Effector memory CD8-positive, alpha-beta T cell (primary cell): ENCODE data around the gene COG4.

ENCODE experiments used
- ATAC-seq: fragments of 150-1000 bp; cut with Tn5 transposase; replicated peaks from 2 replicates; pipeline ENCODE4 v1.10.0; 2021; ENCODE audit warnings: mild to moderate bottlenecking, moderate library complexity
- DNase-seq, 3 experiments: peaks; one replicate each; pipeline ENCODE4 v3.0.0; 2021
- H3K27ac Mint-ChIP-seq, 2 donors: one replicate each; pipeline ENCODE4 v1.8.0; 2022; ENCODE audit warnings: mild to moderate bottlenecking in 2 of 2, mixed read lengths in 2 of 2, moderate library complexity in 2 of 2
- H3K27me3 Mint-ChIP-seq, 2 donors: one replicate each; pipeline ENCODE4 v1.8.0; 2022; ENCODE audit warnings: mixed read lengths in 2 of 2
- H3K36me3 Mint-ChIP-seq: one replicate; pipeline ENCODE4 v1.8.0; 2022; ENCODE audit warnings: mild to moderate bottlenecking, moderate library complexity, mixed read lengths; ENCODE audit not compliant: insufficient read depth
- H3K4me1 Mint-ChIP-seq, 2 donors: one replicate each; pipeline ENCODE4 v1.8.0; 2022; ENCODE audit warnings: low read depth in 2 of 2, mixed read lengths in 2 of 2
- H3K4me3 Mint-ChIP-seq, 2 donors: one replicate each; pipeline ENCODE4 v1.8.0; 2022; ENCODE audit warnings: mild to moderate bottlenecking in 2 of 2, mixed read lengths in 2 of 2, moderate library complexity in 2 of 2
- H3K9me3 Mint-ChIP-seq, 2 donors: one replicate each; pipeline ENCODE4 v1.8.0; 2022; ENCODE audit warnings: mixed read lengths in 2 of 2

COG4 gene

GRCh38 chr16:70522216-70523075 is 908 bp downstream of the COG4 start:
- H3K36me3 Mint-ChIP-seq = peaks cover 71% of the 10 kb centered on the region
- peaks cover 52 to 60% of the 10 kb centered on the region in 2 donors for H3K4me1 Mint-ChIP-seq
- H3K27ac Mint-ChIP-seq = peak overlapping the region; percentile 99 to 100
- no peaks in the 10 kb centered on the region for H3K27me3 Mint-ChIP-seq
- ATAC-seq = no peak
- peak in 1 of 3 experiments; percentile 16 for DNase-seq
- H3K9me3 Mint-ChIP-seq = no peaks in the 10 kb centered on the region
- peak overlapping the region; percentile 95 to 99 for H3K4me3 Mint-ChIP-seq

- Mint-ChIP-seq H3K9me3 (no peaks in the 10 kb centered on the region), H3K36me3 (peaks cover 69% of the 10 kb centered on the region), H3K4me3 (peak overlapping the region; percentile 95 to 99), H3K27ac (peak overlapping the region; percentile 88 to 100), H3K4me1 (peaks cover 39 to 48% of the 10 kb centered on the region in 2 donors), H3K27me3 (no peaks in the 10 kb centered on the region)
- DNase-seq (peak in 1 of 3 experiments; percentile 19), ATAC-seq (peak; percentile 55)
These were observed 2.6 kb downstream of the COG4 start for GRCh38 chr16:70520612-70521297.

DNA sequence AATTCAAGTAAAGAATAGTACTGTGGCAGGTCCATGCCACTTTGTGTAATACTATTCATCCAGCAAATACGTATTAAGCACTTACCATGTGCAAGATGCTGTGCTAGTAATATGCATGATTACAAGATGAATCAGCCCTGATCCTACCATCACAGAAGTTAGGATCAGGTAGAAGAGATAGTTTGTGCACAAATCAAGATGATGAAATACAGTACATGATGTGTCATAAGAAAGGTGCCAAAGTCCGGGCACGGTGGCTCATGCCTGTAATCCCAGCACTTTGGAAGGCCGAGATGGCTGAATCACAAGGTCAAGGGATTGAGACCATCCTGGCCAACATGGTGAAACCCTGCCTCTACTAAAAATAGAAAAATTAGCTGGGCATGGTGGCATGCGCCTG is 10.9 kb downstream of the COG4 start:
- ATAC-seq = no peak
- DNase-seq = no peak
- H3K27ac Mint-ChIP-seq = no peak overlapping the region
- H3K4me3 Mint-ChIP-seq = no peak overlapping the region
- H3K4me1 Mint-ChIP-seq = peaks cover 6 to 12% of the 10 kb centered on the region in 2 donors
- peaks cover 80% of the 10 kb centered on the region for H3K36me3 Mint-ChIP-seq
- H3K27me3 Mint-ChIP-seq = no peaks in the 10 kb centered on the region
- no peaks in the 10 kb centered on the region for H3K9me3 Mint-ChIP-seq

DNA sequence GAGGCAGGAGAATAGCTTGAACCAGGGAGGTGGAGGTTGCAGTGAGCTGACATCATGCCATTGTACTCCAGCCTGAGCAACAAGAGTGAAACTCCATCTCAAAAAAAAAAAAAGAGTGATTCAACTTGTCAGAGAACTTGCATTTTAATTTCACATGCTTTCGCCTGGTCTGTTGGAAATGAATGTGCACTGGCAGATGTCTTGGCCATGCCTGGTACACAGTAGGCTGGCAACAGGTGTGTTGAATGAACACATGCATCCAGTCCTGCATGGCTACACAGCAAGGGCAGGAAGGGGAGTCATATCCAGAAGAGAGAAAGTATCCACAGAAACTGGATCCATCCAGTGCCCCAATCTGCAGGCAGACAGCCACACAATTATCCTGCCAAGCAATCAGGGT is 11.5 kb downstream of the COG4 start:
- DNase-seq (no peak), ATAC-seq (no peak)
- Mint-ChIP-seq H3K9me3 (no peaks in the 10 kb centered on the region), H3K4me1 (peaks cover 6 to 12% of the 10 kb centered on the region in 2 donors), H3K27ac (no peak overlapping the region), H3K27me3 (no peaks in the 10 kb centered on the region), H3K4me3 (no peak overlapping the region), H3K36me3 (peaks cover 82% of the 10 kb centered on the region)

DNA sequence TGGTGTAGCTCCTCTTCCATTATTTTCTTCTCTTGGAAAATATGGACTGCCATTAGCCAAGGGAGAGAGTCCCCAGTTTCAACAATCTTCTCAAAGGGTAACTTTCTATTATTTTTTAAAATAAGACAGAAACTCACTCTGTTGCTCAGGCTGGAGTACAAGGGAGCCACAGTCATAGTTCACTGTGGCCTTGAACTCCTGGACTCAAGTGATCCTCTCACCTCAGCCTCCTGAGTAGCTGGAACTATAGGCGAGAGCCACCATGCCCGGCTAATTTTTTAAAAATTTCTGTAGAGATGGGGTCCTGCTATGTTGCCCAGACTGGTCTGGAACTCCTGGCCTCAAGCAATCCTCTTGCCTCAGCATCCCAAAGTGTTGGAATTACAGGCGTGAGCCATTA is 13.1 kb downstream of the COG4 start:
- H3K36me3 Mint-ChIP-seq = peaks cover 71% of the 10 kb centered on the region
- no peak overlapping the region for H3K4me3 Mint-ChIP-seq
- H3K4me1 Mint-ChIP-seq = peaks cover 6 to 12% of the 10 kb centered on the region in 2 donors
- no peaks in the 10 kb centered on the region for H3K27me3 Mint-ChIP-seq
- no peaks in the 10 kb centered on the region for H3K9me3 Mint-ChIP-seq
- no peak overlapping the region for H3K27ac Mint-ChIP-seq
- no peak for DNase-seq
- ATAC-seq = no peak

DNA sequence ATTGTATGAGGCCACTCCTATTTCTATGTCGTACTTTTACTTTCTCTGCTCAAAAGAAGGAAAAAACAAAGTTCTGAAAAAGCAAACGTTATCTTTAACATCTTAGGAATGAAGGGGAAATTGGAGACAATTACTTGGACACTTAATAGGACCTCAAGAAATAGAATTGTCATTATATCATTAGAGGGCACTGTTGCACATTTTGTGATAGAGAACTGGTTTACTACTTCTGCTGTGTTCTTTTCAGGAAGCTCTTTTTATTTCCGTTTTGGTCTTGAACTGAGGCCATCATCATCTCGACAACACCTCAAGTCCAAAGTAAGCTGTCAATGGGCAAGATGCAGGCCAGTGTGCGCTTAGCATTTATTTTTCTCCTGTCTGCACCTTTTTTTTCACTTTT is 14.6 kb downstream of the COG4 start:
- DNase-seq = no peak
- Mint-ChIP-seq H3K27ac (peak overlapping the region; percentile 59 to 81), H3K4me3 (peak overlapping the region in 1 of 2 donors; percentile 27), H3K36me3 (peaks cover 57% of the 10 kb centered on the region), H3K4me1 (peaks cover 6 to 12% of the 10 kb centered on the region in 2 donors), H3K9me3 (no peaks in the 10 kb centered on the region), H3K27me3 (no peaks in the 10 kb centered on the region)
- ATAC-seq = peak; percentile 62

- DNase-seq (no peak), ATAC-seq (no peak)
These were observed 26.8 kb downstream of the COG4 start for GRCh38 chr16:70496513-70496912.

GRCh38 chr16:70495425-70496182 is 27.8 kb downstream of the COG4 start:
- H3K9me3 Mint-ChIP-seq = no peaks in the 10 kb centered on the region
- no peak overlapping the region for H3K27ac Mint-ChIP-seq
- peaks cover 0 to 4% of the 10 kb centered on the region in 2 donors for H3K4me1 Mint-ChIP-seq
- H3K36me3 Mint-ChIP-seq = peaks cover 67% of the 10 kb centered on the region
- H3K4me3 Mint-ChIP-seq = no peak overlapping the region
- H3K27me3 Mint-ChIP-seq = no peaks in the 10 kb centered on the region
- no peak for ATAC-seq
- no peak for DNase-seq

More at GRCh38 chr16:70496513-70496912, 26.8 kb downstream of the COG4 start:
- H3K9me3 Mint-ChIP-seq = no peaks in the 10 kb centered on the region
- H3K27ac Mint-ChIP-seq = no peak overlapping the region
- no peak overlapping the region for H3K4me3 Mint-ChIP-seq
- H3K4me1 Mint-ChIP-seq = peaks cover 0 to 4% of the 10 kb centered on the region in 2 donors
- peaks cover 69% of the 10 kb centered on the region for H3K36me3 Mint-ChIP-seq
- H3K27me3 Mint-ChIP-seq = no peaks in the 10 kb centered on the region

DNA sequence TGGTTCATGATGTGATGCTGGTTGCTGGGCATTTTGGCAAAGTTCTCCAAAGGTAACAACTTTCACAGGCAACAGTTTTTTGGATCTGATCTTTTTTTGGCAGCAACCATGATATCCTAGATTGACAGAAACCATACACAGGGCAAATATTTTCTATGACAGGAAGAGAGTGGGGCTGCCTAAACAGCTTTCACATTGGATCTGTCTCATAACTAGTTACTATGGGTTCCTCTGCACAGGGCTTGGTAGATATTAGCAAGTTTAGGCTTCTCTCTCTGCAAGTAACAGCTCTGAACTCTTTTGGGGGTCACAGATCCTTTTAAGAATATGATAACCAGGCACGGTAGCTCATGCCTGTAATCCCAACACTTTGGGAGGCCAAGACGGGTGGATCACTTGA is 28.6 kb downstream of the COG4 start:
- Mint-ChIP-seq H3K27me3 (no peaks in the 10 kb centered on the region), H3K9me3 (no peaks in the 10 kb centered on the region), H3K4me3 (no peak overlapping the region), H3K27ac (peak overlapping the region in 1 of 2 donors; percentile 49), H3K4me1 (peaks cover 0 to 4% of the 10 kb centered on the region in 2 donors), H3K36me3 (peaks cover 64% of the 10 kb centered on the region)
- DNase-seq (no peak), ATAC-seq (no peak)

DNA sequence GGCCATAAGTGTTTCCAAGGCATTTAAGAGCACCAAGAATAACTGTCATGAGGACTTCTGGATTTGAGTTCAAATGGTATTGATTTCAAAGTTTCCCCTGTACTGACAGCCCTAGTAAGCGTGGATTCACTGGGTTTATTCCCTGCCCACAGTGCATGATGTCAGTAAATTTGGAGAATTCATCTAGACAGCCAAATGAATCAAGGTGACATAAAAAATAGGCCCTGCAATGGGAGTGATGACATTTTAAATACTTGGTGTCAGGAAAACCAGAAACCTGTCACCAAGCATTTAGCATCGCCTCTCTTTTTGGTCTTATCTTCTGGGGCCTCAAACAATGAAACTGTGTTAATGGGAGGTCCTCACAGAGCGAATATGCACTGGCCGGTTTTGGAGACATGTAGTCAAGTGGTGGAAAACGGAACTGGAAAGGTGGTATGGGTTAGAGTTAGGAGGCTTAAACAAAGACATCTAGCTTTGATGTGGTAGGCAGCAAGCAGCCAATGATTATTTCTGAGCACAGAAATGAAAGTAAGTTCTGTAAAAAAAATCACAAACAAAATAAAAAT is 29.1 kb downstream of the COG4 start:
- H3K4me1 Mint-ChIP-seq = peaks cover 0 to 4% of the 10 kb centered on the region in 2 donors
- H3K9me3 Mint-ChIP-seq = no peaks in the 10 kb centered on the region
- ATAC-seq (no peak), DNase-seq (no peak)
- H3K27ac Mint-ChIP-seq = peak overlapping the region in 1 of 2 donors; percentile 49
- peaks cover 65% of the 10 kb centered on the region for H3K36me3 Mint-ChIP-seq
- H3K27me3 Mint-ChIP-seq = no peaks in the 10 kb centered on the region
- H3K4me3 Mint-ChIP-seq = no peak overlapping the region

DNA sequence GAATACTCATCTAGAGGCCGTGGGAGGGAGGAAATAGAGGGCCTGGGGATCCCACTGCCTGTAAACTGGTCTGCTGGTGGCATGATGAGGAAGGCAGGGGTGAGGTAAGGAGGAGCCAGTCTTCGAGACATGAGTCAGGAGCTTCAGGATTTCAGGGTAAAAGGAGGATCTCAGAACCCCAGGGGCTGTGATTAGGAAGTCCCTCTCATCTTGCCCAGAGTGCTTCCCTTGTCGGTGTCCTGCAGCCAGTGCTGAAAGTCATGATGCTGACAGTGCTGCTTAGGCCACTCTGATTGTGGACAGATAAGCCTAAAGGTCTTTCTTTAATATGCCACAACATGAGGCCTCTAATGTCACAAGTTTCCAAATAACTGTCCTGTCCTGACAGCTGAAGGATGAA is 29.6 kb downstream of the COG4 start:
- H3K27ac Mint-ChIP-seq = peak overlapping the region; percentile 49
- DNase-seq = no peak

GRCh38 chr16:70490261-70490660 is 33.1 kb downstream of the COG4 start:
- Mint-ChIP-seq H3K27ac (no peak overlapping the region), H3K4me3 (no peak overlapping the region), H3K9me3 (no peaks in the 10 kb centered on the region), H3K27me3 (no peaks in the 10 kb centered on the region), H3K4me1 (peaks cover 0 to 4% of the 10 kb centered on the region in 2 donors), H3K36me3 (peaks cover 58% of the 10 kb centered on the region)
- no peak for ATAC-seq
- DNase-seq = no peak

More for the DNA sequence above, 29.6 kb downstream of the COG4 start:
- peaks cover 67% of the 10 kb centered on the region for H3K36me3 Mint-ChIP-seq
- ATAC-seq = no peak
- H3K9me3 Mint-ChIP-seq = no peaks in the 10 kb centered on the region
- H3K27me3 Mint-ChIP-seq = no peaks in the 10 kb centered on the region
- no peak overlapping the region for H3K4me3 Mint-ChIP-seq
- peaks cover 0 to 4% of the 10 kb centered on the region in 2 donors for H3K4me1 Mint-ChIP-seq

DNA sequence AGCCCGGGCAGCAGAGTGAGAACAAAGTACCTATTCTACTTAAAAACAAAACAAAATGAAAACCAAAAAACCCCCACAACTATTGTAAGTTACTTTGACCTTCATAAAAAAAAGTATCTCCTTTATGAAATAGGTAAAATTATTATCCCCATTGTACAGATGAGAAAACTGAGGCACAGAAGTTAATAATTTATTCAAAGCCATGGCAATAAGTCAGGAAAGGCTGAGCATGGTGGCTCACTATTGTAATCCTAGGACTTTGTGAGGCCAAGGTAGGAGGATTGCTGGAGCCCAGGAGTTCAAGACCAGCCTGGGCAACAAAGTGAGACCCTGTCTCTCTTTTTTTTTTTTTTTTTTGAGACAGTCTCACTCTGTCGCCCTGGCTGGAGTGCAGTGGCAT is 38.5 kb downstream of the COG4 start:
- DNase-seq (no peak), ATAC-seq (no peak)
- Mint-ChIP-seq H3K36me3 (peaks cover 33% of the 10 kb centered on the region), H3K4me1 (no peaks in the 10 kb centered on the region), H3K27me3 (no peaks in the 10 kb centered on the region), H3K9me3 (no peaks in the 10 kb centered on the region), H3K27ac (no peak overlapping the region), H3K4me3 (no peak overlapping the region)
